PC-3 (cell line): ENCODE results near the gene EPN1. TPM values are rescaled to one million over a fixed set of nuclear protein-coding genes. Genes with fewer than 3 reads are reported as not detected.

Experiments used
- ATAC-seq: fragments of 200-7000 bp; cut with Tn5 transposase; 2 replicates; pipeline ENCODE4 v1.9.1; 2020; ENCODE audit warnings: mild to moderate bottlenecking, moderate library complexity
- Bru-seq: library from RNA; stranded (reverse); fragments of 400-500 nt; gene quantifications from one replicate; lab custom pipeline; 2021; lab: Mats Ljungman, UMichigan
- BruChase-seq, 2 experiments: library from RNA; stranded (reverse); fragments of 400-500 nt; gene quantifications; one replicate each; lab custom pipeline; 2021; lab: Mats Ljungman, UMichigan
- BruUV-seq: library from RNA; stranded (reverse); fragments of 400-500 nt; replicated peaks from 2 replicates; lab custom pipeline; 2021; lab: Mats Ljungman, UMichigan
- CTCF ChIA-PET: fragments of 300-600 bp; sonication (Branson Sonifier 250); formaldehyde crosslinking; loops from one replicate; lab custom pipeline; 2022; ENCODE audit warnings: antibody characterized with exemption; lab: Charles Lee
- POLR2A ChIA-PET: fragments of 300-600 bp; sonication (Branson Sonifier 250); formaldehyde crosslinking; loops from one replicate; lab custom pipeline; 2022; ENCODE audit warnings: antibody characterized with exemption; ENCODE audit not compliant: unreplicated experiment; lab: Charles Lee
- DNase-seq: peaks from one replicate; pipeline ENCODE4 v3.0.0-alpha.2; 2015
- H2AFZ ChIP-seq: fragments of 300-600 bp; sonication (generic); 2 replicates; pipeline ENCODE4 v1.6.0; 2016; ENCODE audit warnings: antibody characterized with exemption, low read length
- H3F3A ChIP-seq: fragments of 300-600 bp; sonication (generic); one replicate; pipeline ENCODE4 v1.6.0; 2017; ENCODE audit warnings: antibody characterized with exemption, low read length, control low read depth, mild to moderate bottlenecking; ENCODE audit not compliant: unreplicated experiment
- H3K27ac ChIP-seq: fragments of 300-600 bp; sonication (generic); 2 replicates; pipeline ENCODE4 v1.5.1; 2016; ENCODE audit warnings: mild to moderate bottlenecking, low read length
- H3K27me3 ChIP-seq: fragments of 300-600 bp; sonication (generic); 2 replicates; pipeline ENCODE4 v1.6.1; 2016; ENCODE audit warnings: low read length, mixed read lengths
- H3K36me3 ChIP-seq: fragments of 300-600 bp; sonication (generic); 2 replicates; pipeline ENCODE4 v1.6.1; 2016; ENCODE audit warnings: low read depth, mixed run types, low read length, mixed read lengths
- H3K4me1 ChIP-seq: fragments of 300-600 bp; sonication (generic); 2 replicates; pipeline ENCODE4 v1.5.1; 2016; ENCODE audit warnings: low read length; ENCODE audit not compliant: insufficient read depth
- H3K4me2 ChIP-seq: fragments of 300-600 bp; sonication (generic); 2 replicates; pipeline ENCODE4 v1.6.0; 2016; ENCODE audit warnings: low read length
- H3K4me3 ChIP-seq: fragments of 300-600 bp; sonication (generic); 2 replicates; pipeline ENCODE4 v1.5.1; 2016; ENCODE audit warnings: mild to moderate bottlenecking, low read length, mixed read lengths
- H3K79me2 ChIP-seq: fragments of 300-600 bp; sonication (generic); 2 replicates; pipeline ENCODE4 v1.6.1; 2017; ENCODE audit warnings: low read length, mixed read lengths
- H3K9ac ChIP-seq: fragments of 300-600 bp; sonication (generic); 2 replicates; pipeline ENCODE4 v1.6.0; 2016; ENCODE audit warnings: mild to moderate bottlenecking, low read length
- H3K9me2 ChIP-seq: fragments of 300-600 bp; sonication (generic); replicated peaks from 2 replicates; pipeline ENCODE4 v1.6.1; 2016; ENCODE audit warnings: mixed run types, low read length, mixed read lengths
- H3K9me3 ChIP-seq: fragments of 300-600 bp; sonication (generic); 2 replicates; pipeline ENCODE4 v1.6.1; 2016; ENCODE audit warnings: low read length, mixed read lengths
- H4K20me1 ChIP-seq: fragments of 300-600 bp; sonication (generic); 2 replicates; pipeline ENCODE4 v1.6.1; 2016; ENCODE audit warnings: low read length, mixed read lengths
- EZH2 ChIP-seq: fragments of 300-600 bp; sonication (generic); IDR thresholded peaks from one replicate; pipeline ENCODE4 v1.6.1; 2017; ENCODE audit warnings: antibody characterized with exemption, mild to moderate bottlenecking, low read length; ENCODE audit not compliant: unreplicated experiment
- EZH2phosphoT487 ChIP-seq: fragments of 300-600 bp; sonication (generic); IDR thresholded peaks from 2 replicates; pipeline ENCODE4 v1.6.1; 2018; ENCODE audit warnings: mild to moderate bottlenecking, antibody characterized with exemption, low read length, borderline replicate concordance
- intact Hi-C: fragments of 100-400 bp; cut with micrococcal nuclease; formaldehyde crosslinking; loops from 2 replicates; pipeline ENCODE4 v1.9.0; 2023
- long read RNA-seq: library from polyadenylated mRNA; unstranded; transcript quantifications from one replicate; pipeline ENCODE4 v2.0.0, GENCODE V29; 2021; ENCODE audit not compliant: unreplicated experiment
- total RNA-seq: library from RNA; depleted of rRNA; stranded (reverse); fragments of >200 nt; gene quantifications from 2 replicates; pipeline ENCODE4 v1.2.3, GENCODE V29; 2014; rRNA removed
- TF ChIP-seq, protein P1 (sequence below): fragments of 300-600 bp; sonication (generic); conservative IDR thresholded peaks from 2 replicates; pipeline ENCODE4 v1.5.1; 2017; ENCODE audit warnings: antibody characterized with exemption, low read depth, mild to moderate bottlenecking, low read length

Gene EPN1
- 203 and 240 TPM in 2 replicates for total RNA-seq
- Bru-seq, nascent RNA: percentile 77 among the genes with signal in this experiment
- percentile 82 among the genes with signal in this experiment for BruChase-seq, experiment 1, labeled RNA remaining after a 6-hour chase
- BruChase-seq, experiment 2, labeled RNA remaining after a 2-hour chase: percentile 82 among the genes with signal in this experiment
- long read RNA-seq, full-length matches to known transcripts: 78 of 273 reads
- long read RNA-seq, partial matches to known transcripts: 115 of 273 reads
- long read RNA-seq, other reads (novel, unspliced or antisense): 80 of 273 reads

DNA sequence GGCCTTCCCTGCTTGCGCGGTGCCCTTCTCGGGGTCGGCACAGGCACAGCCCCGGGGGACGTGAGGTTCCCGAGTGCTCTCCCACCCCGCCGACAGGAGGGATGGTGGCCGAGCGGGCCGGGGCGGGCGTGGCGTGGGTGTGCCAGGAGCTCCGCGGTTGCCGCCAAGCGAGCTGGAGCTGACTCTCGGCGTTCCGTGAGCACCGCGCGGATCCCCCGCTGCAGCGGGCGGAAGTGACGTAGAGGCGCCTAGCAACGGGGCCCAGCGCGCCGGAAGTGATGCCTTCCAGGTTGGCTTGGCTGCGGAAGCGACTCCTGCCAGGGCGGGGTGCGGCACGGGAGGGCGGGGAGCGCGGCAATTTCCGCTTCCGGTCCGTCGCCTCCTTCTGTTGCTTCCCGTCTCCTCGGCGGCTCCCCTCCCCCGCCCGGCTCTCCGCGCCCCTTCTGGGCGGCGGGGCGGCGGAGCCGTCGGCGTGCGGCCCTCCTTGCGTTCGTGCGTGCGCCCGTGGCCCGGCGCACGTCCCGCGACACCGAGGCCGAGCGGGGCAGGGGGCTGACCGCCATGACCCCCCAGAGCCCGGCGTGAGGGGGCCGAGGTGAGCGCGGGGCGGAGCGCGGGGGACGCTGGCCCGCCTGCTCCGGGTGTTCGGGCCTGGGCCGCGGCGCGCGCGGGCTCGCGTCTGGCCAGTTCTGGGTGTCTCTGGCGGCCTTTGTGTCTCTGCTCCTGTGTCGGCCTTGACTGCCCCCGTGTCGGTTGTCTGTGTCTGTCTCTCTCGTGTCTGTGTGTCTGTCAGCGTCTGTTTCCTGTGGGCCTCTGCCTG lies at the start of gene EPN1:
TSS of gene EPN1 (plus strand) at position 386 of the 820 bp plus-strand sequence. CDS start 3,402 bp downstream, outside the sequence.
- H2AFZ ChIP-seq: peak within 1 kb of the TSS; percentile 48
- DNase-seq: peak; percentile 99
- peak within 1 kb of the TSS; percentile 85 for H3K4me3 ChIP-seq
- peak within 1 kb of the TSS; percentile 88 for H3K9ac ChIP-seq
- H3K27me3 ChIP-seq: no peaks in the 10 kb centered on the region
- intact Hi-C loops: no loop called here
- ChIA-PET CTCF (no interaction called here), POLR2A (no interaction called here)
- H3F3A ChIP-seq: peaks cover 12% of the 10 kb centered on the region
- H4K20me1 ChIP-seq: peaks cover 35% of the 10 kb centered on the region
- H3K4me2 ChIP-seq: peak within 1 kb of the TSS; percentile 90
- peaks cover 83% of the 10 kb centered on the region for H3K79me2 ChIP-seq
- no peaks in the 10 kb centered on the region for H3K9me3 ChIP-seq
- TF ChIP-seq, protein P1, sequence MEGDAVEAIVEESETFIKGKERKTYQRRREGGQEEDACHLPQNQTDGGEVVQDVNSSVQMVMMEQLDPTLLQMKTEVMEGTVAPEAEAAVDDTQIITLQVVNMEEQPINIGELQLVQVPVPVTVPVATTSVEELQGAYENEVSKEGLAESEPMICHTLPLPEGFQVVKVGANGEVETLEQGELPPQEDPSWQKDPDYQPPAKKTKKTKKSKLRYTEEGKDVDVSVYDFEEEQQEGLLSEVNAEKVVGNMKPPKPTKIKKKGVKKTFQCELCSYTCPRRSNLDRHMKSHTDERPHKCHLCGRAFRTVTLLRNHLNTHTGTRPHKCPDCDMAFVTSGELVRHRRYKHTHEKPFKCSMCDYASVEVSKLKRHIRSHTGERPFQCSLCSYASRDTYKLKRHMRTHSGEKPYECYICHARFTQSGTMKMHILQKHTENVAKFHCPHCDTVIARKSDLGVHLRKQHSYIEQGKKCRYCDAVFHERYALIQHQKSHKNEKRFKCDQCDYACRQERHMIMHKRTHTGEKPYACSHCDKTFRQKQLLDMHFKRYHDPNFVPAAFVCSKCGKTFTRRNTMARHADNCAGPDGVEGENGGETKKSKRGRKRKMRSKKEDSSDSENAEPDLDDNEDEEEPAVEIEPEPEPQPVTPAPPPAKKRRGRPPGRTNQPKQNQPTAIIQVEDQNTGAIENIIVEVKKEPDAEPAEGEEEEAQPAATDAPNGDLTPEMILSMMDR: no peak
- BruUV-seq: no TSS peak
- no peaks in the 10 kb centered on the region for H3K9me2 ChIP-seq
- peaks cover 29% of the 10 kb centered on the region for H3K4me1 ChIP-seq
- peak; percentile 71 for ATAC-seq
- H3K36me3 ChIP-seq: peaks cover 29% of the 10 kb centered on the region
- H3K27ac ChIP-seq: peak within 1 kb of the TSS; percentile 62

DNA sequence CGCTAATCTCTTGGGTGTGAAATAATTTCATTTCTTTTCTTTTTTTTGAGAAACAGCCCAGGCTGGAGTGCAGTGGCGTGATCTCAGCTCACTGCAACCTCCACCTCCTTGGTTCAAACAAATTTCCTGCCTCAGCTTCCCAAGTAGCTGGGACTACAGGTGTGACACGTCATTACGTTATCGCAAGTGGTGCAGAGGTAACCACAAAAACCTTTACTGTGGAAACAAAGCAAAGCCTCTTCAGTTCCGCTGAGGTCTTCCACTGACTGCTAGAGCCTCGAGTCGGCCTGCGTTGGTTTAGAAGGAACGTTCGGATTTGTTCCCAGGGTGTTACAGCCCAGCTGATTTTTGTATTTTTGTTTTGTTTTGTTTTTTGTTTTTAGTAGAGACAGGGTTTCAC lies 48.7 kb upstream of the EPN1 start:
- Histone ChIP-seq H3F3A (no peaks in the 10 kb centered on the region), H2AFZ (no peak overlapping the region), H3K9me2 (no peaks in the 10 kb centered on the region), H3K4me1 (peaks cover 10% of the 10 kb centered on the region), H3K36me3 (no peaks in the 10 kb centered on the region), H3K4me3 (no peak overlapping the region), H3K9ac (no peak overlapping the region), H3K79me2 (peaks cover 8% of the 10 kb centered on the region), H4K20me1 (peaks cover 4% of the 10 kb centered on the region; the same call in 1 of the 2 replicates), H3K4me2 (no peak overlapping the region), H3K9me3 (no peaks in the 10 kb centered on the region), H3K27ac (no peak overlapping the region), H3K27me3 (no peaks in the 10 kb centered on the region)
- DNase-seq: no peak
- ATAC-seq: no peak
- BruUV-seq: no TSS peak
- ChIA-PET POLR2A (interaction anchor here (0.5 kb wide), 1 partner anchor 8 kb away, joined by 24 read pairs; no protein-coding TSS in a partner anchor), CTCF (no interaction called here)
- TF ChIP-seq EZH2: no peak
- TF ChIP-seq, protein P1: no peak
- no peak for TF ChIP-seq EZH2phosphoT487
- intact Hi-C loops: no loop called here
